Psoas muscle (tissue), 8 donors: ENCODE data around the gene CRYBG1. TPM values are rescaled to one million over a fixed set of nuclear protein-coding genes. Genes with fewer than 3 reads are reported as not detected.
A peak's percentile ranks its signal among the peaks of the same experiment; 100 is the strongest.

Experiments
- ATAC-seq, 4 donors: fragments of 200-7000 bp; cut with Tn5 transposase; one replicate each; pipeline ENCODE4 v1.9.1; 2020; ENCODE audit warnings: moderate library complexity in 3 of 4, mild to moderate bottlenecking in 2 of 4
- DNase-seq, 2 donors: peaks; one replicate each; pipeline ENCODE4 v3.0.0-alpha.2; 2020
- H3K27ac ChIP-seq: fragments of 200-600 bp; one replicate; pipeline ENCODE4 v1.8.0; 2022
- H3K27me3 ChIP-seq, 3 donors: fragments of 200-600 bp in 1 of 3; one replicate each; pipeline versions ENCODE4 v1.6.1 to v1.8.0; 2013 to 2022; ENCODE audit warnings: low read length in 2 of 3, mild to moderate bottlenecking in 2 of 3, moderate library complexity in 1 of 3; ENCODE audit not compliant: insufficient read depth in 3 of 3
- H3K36me3 ChIP-seq, 2 donors: fragments of 200-600 bp in 1 of 2; one replicate each; pipeline versions ENCODE4 v1.6.1 to v1.8.0; 2013 to 2022; ENCODE audit warnings: low read depth in 1 of 2, mild to moderate bottlenecking in 1 of 2, moderate library complexity in 1 of 2; ENCODE audit not compliant: insufficient read depth in 1 of 2
- H3K4me1 ChIP-seq: fragments of 200-600 bp; one replicate; pipeline ENCODE4 v1.8.0; 2022
- H3K4me3 ChIP-seq: fragments of 200-600 bp; one replicate; pipeline ENCODE4 v1.8.0; 2022; ENCODE audit warnings: mild to moderate bottlenecking
- H3K9me3 ChIP-seq: fragments of 200-600 bp; one replicate; pipeline ENCODE4 v1.8.0; 2022
- CTCF ChIP-seq: fragments of 200-600 bp; IDR thresholded peaks from one replicate; pipeline ENCODE4 v1.8.0; 2022; ENCODE audit warnings: antibody characterized with exemption
- WGBS, 3 donors: extraction: QIAGEN DNeasy Blood & Tissue Kit; methylation state at CpG; one replicate each; pipeline versions ENCODE4 v1.1.6 to v1.1.7; 2013; 5-methylcytosine and 5-hydroxymethylcytosine counted together
- intact Hi-C, 2 donors: fragments of 100-400 bp; cut with DNase I; formaldehyde crosslinking; loops; one replicate each; pipeline versions ENCODE4 v1.11.0 to v1.14.2; 2022
- polyA plus RNA-seq, 3 donors: library from polyadenylated mRNA; stranded (reverse); fragments of 200-250 nt; gene quantifications; one replicate each; pipeline ENCODE4 v1.2.3, GENCODE V29; 2013
- total RNA-seq, 4 donors: library from RNA; stranded (reverse); fragmentation: NEBNext Ultra II Directional in 2 of 4; extraction: Animal tissue kit (Norgen Biotek cat#: 25700) in 2 of 4; gene quantifications; one replicate each; pipeline versions ENCODE4 v1.2.1 to v1.2.4, GENCODE V29; 2021 to 2023
- donor health status: healthy with polysubstance abuse.
- donor health status: DM: no; HTN: no; CAD: no; lungs with moderate emphysema.
- donor health status: Bipolar disorder and iron deficiency.
- donor health status: healthy.
- donor health status: DM: yes; HTN: yes; CAD: no.
- donor health status: DM: no; HTN: no; CAD: no.
- donor health status: DM: no; HTN: no; CAD: no.
- donor health status: DM: yes; HTN: yes; CAD: no.

The CRYBG1 gene
- total and polyA plus RNA-seq, 7 donors, result 0.17 to 1.6 (median 0.82) TPM

- peaks cover 0 to 19% of the 10 kb centered on the region in 2 donors for H3K36me3 ChIP-seq
Measured at GRCh38 chr6:106560996-106561685, 200.6 kb downstream of the CRYBG1 start.

GRCh38 chr6:106561686-106562405, 201.3 kb downstream of the CRYBG1 start:
- DNase-seq (no peak), ATAC-seq (no peak)
- WGBS, 3 donors, result 76 to 78% (median 77%) methylated on average over 6 of the region's 6 CpGs
- no peak for TF ChIP-seq CTCF
- Histone ChIP-seq H3K4me3 (no peak overlapping the region), H3K27me3 (no peaks in the 10 kb centered on the region), H3K27ac (no peak overlapping the region), H3K36me3 (peaks cover 0 to 19% of the 10 kb centered on the region in 2 donors), H3K9me3 (no peaks in the 10 kb centered on the region), H3K4me1 (no peaks in the 10 kb centered on the region)
- intact Hi-C loops, result loop anchor here (5.0 to 10.0 kb wide), 2 partner anchors 227 to 1125 kb away; no protein-coding TSS in a partner anchor

More at GRCh38 chr6:106560996-106561685, 200.6 kb downstream of the CRYBG1 start:
- H3K9me3 ChIP-seq, result no peaks in the 10 kb centered on the region
- WGBS, 3 donors, result 84 to 91% (median 87%) methylated on average over 7 of the region's 7 CpGs
- no peak overlapping the region for H3K27ac ChIP-seq
- no peak for TF ChIP-seq CTCF
- H3K4me3 ChIP-seq, result no peak overlapping the region
- H3K4me1 ChIP-seq, result no peaks in the 10 kb centered on the region
- no peaks in the 10 kb centered on the region for H3K27me3 ChIP-seq
- DNase-seq (no peak), ATAC-seq (no peak)
- intact Hi-C loops, result loop anchor here (5.0 to 10.0 kb wide), 2 partner anchors 226 to 1124 kb away; no protein-coding TSS in a partner anchor

- H3K36me3 ChIP-seq, result peaks cover 0 to 16% of the 10 kb centered on the region in 2 donors
Measured at GRCh38 chr6:106563614-106564013, 203.1 kb downstream of the CRYBG1 start.

GRCh38 chr6:106564476-106564875, 204.0 kb downstream of the CRYBG1 start:
- H3K27ac ChIP-seq, result no peak overlapping the region
- H3K4me3 ChIP-seq, result no peak overlapping the region
- H3K4me1 ChIP-seq, result no peaks in the 10 kb centered on the region
- no peaks in the 10 kb centered on the region for H3K9me3 ChIP-seq
- ATAC-seq (peak in 2 of 4 donors; percentile 65 to 72), DNase-seq (no peak)
- WGBS, 3 donors, result 52 to 71% (median 58%) methylated on average over 4 of the region's 4 CpGs
- TF ChIP-seq CTCF, result no peak
- intact Hi-C loops, result loop anchor here (1.0 to 10.0 kb wide), 3 partner anchors 112 to 1127 kb away; no protein-coding TSS in a partner anchor
- no peaks in the 10 kb centered on the region for H3K27me3 ChIP-seq
- peaks cover 0 to 20% of the 10 kb centered on the region in 2 donors for H3K36me3 ChIP-seq

More at GRCh38 chr6:106563614-106564013, 203.1 kb downstream of the CRYBG1 start:
- Histone ChIP-seq H3K4me1 (no peaks in the 10 kb centered on the region), H3K27ac (no peak overlapping the region), H3K27me3 (no peaks in the 10 kb centered on the region), H3K4me3 (no peak overlapping the region), H3K9me3 (no peaks in the 10 kb centered on the region)
- peak in 1 of 4 donors; percentile 47 for ATAC-seq
- intact Hi-C loops, result loop anchor here (1.0 to 10.0 kb wide), 3 partner anchors 111 to 1126 kb away; no protein-coding TSS in a partner anchor
- DNase-seq, result no peak
- TF ChIP-seq CTCF, result no peak
- WGBS, 3 donors, result 24 to 31% (median 30%) methylated on average over 2 of the region's 2 CpGs
